Ishikawa (cell line): Measurements from ENCODE around the gene A1BG.

ENCODE experiments used
- CEBPB ChIP-seq: IDR thresholded peaks from 2 replicates; pipeline ENCODE4 v1.6.1; 2012
- CREB1 ChIP-seq: IDR thresholded peaks from 2 replicates; pipeline ENCODE4 v1.6.1; 2012; ENCODE audit warnings: low read depth
- EP300 ChIP-seq: IDR thresholded peaks from 2 replicates; pipeline ENCODE4 v1.6.1; 2012; ENCODE audit warnings: borderline replicate concordance
- FOXM1 ChIP-seq: IDR thresholded peaks from 2 replicates; pipeline ENCODE4 v1.6.1; 2012; ENCODE audit warnings: low read depth, borderline replicate concordance
- RAD21 ChIP-seq: IDR thresholded peaks from 2 replicates; pipeline ENCODE4 v1.6.1; 2012; ENCODE audit warnings: low read depth
- REST ChIP-seq: IDR thresholded peaks from 2 replicates; pipeline ENCODE4 v1.6.1; 2012; ENCODE audit warnings: low read depth, mild to moderate bottlenecking
- TCF12 ChIP-seq: IDR thresholded peaks from 2 replicates; pipeline ENCODE4 v1.6.1; 2012; ENCODE audit warnings: low read depth
- TEAD4 ChIP-seq: IDR thresholded peaks from 2 replicates; pipeline ENCODE4 v1.6.1; 2012
- USF1 ChIP-seq: IDR thresholded peaks from 2 replicates; pipeline ENCODE4 v1.6.1; 2012
- YY1 ChIP-seq: IDR thresholded peaks from 2 replicates; pipeline ENCODE4 v1.6.1; 2012; ENCODE audit warnings: low read depth
- ZBTB7A ChIP-seq: IDR thresholded peaks from 2 replicates; pipeline ENCODE4 v1.6.1; 2012; ENCODE audit warnings: low read depth

GRCh38 chr19:58392945-58393724, 39.8 kb upstream of the A1BG start:
- TF ChIP-seq RAD21 (no peak), TEAD4 (no peak), EP300 (no peak), FOXM1 (no peak), CEBPB (no peak), YY1 (no peak), USF1 (no peak), ZBTB7A (no peak), TCF12 (no peak), REST (no peak), CREB1 (no peak)
